SKM-1 treated with dmso at 0.1 percent for 144 hours (cell line): Measurements from ENCODE around the gene ALMS1.
"Not testable (repeated sequence)": the region's sequence is repeated elsewhere in the genome, so short reads cannot be mapped to it uniquely, and the experiment has no call there.

Experiments used
- DNase-seq: peaks from one replicate; lab custom pipeline; 2025; ENCODE audit not compliant: unreplicated experiment; lab: John Stamatoyannopoulos, UW

ALMS1 gene

GRCh38 chr2:73386894-73387636 lies 1.4 kb downstream of the ALMS1 start:
- DNase-seq: no peak

GRCh38 chr2:73402386-73403103 lies 16.9 kb downstream of the ALMS1 start:
- no peak for DNase-seq

- no peak for DNase-seq
Observed at GRCh38 chr2:73403237-73403636, 17.6 kb downstream of the ALMS1 start.

DNA sequence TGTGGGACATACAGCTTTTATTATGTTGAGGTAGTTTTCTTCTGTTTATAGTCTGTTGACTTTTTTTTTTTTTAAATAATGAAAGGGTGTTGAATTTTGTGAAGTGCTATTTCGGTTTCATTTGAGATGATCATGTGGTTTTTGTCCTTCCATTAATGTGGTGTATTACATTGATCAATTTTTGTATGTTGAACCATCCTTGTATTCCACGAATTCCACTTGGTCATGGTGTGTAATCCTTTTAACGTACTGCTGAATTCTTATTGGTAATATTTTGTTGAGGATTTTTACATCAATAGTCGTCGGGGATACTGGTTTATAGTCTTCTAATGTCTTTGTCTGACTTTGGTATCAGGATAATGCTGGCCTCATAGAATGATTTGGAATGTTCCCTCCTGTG lies 18.8 kb downstream of the ALMS1 start:
- DNase-seq: no peak

- DNase-seq: no peak
Observed at GRCh38 chr2:73406996-73407395, 21.4 kb downstream of the ALMS1 start.

DNA sequence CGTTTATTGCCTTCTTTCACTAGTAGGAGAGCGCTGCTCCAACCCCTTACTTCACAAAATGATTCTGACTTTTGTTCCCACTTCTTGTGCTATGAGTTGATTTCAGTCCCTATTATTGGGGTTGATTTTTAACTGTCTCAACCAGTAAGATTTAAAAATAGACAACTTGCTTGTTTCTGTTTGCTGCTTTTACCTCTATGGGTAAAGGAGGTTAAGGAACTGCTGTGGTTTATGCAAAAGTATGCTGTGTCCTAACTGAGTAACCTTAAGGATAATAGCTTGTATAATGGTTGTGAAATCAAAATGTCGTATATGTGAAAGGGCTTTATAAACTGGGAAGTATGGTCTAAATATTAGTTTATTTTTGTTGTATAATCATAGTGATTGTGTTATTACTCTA lies 22.6 kb downstream of the ALMS1 start:
- no peak for DNase-seq

GRCh38 chr2:73414696-73415095 lies 29.1 kb downstream of the ALMS1 start:
- no peak for DNase-seq

DNA sequence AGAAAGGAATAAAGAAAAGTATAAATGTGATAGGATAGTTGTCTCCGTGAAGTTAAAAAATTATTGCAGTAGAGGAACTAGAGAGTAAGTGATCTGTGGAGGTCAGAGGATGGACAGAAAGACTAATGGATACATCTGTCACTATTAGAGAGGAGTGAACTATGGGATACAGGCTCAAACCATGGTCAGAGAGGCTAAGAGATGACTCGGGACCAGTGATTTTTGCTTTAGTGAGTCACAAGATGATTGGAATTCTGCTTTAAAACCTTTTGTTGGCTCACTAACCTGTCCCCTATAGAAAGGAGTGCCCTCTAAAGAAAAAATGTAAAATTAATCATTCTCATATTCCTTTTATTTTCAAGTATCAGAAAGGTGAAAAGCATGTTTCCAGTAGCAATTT lies 30.3 kb downstream of the ALMS1 start:
- no peak for DNase-seq

- no peak for DNase-seq
Observed at GRCh38 chr2:73418343-73418742, 32.7 kb downstream of the ALMS1 start.

GRCh38 chr2:73423913-73424312 lies 38.3 kb downstream of the ALMS1 start:
- no peak for DNase-seq

DNA sequence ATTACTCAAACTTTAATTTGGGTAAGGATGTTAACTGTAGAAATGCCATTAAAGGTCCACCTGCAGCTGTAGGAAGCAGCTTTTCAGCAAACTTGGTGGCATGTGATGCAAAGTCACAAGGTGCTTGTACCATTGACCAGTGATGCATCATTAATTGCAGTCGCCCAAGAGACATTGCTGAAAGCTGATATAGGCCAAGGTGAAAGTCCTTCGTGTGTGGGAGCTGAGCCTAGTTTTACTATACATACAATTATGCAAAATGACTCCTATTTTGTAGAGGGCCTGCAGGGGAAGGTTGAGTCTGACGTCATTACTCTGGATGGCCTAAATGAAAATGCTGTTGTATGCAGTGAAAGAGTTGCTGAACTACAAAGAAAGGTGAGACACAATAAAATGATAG lies 40.5 kb downstream of the ALMS1 start:
- no peak for DNase-seq

GRCh38 chr2:73436019-73436418 lies 50.4 kb downstream of the ALMS1 start:
- DNase-seq: no peak

DNA sequence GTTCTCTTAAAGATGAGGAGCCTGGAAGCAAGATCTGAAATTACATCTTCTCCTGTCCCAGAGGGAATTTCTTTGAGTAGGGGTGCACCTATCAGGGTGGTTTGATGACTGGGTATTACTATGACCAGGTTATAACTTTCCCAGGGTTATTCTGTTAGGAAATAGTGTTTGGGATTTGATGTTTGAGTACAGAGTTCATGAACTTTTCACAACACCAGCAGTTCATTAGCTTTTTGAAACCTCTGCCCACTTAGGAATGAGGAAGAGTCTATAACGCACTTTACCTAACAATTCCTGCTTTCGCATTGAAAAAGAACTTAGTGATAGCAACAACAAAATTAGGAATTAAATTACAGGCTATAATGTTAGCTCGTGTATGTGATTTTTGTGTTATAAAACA lies 58.6 kb downstream of the ALMS1 start:
- DNase-seq: no peak

GRCh38 chr2:73448856-73449255 lies 63.2 kb downstream of the ALMS1 start:
- DNase-seq: no peak

- DNase-seq: no peak
Observed at GRCh38 chr2:73449404-73449803, 63.8 kb downstream of the ALMS1 start.

DNA sequence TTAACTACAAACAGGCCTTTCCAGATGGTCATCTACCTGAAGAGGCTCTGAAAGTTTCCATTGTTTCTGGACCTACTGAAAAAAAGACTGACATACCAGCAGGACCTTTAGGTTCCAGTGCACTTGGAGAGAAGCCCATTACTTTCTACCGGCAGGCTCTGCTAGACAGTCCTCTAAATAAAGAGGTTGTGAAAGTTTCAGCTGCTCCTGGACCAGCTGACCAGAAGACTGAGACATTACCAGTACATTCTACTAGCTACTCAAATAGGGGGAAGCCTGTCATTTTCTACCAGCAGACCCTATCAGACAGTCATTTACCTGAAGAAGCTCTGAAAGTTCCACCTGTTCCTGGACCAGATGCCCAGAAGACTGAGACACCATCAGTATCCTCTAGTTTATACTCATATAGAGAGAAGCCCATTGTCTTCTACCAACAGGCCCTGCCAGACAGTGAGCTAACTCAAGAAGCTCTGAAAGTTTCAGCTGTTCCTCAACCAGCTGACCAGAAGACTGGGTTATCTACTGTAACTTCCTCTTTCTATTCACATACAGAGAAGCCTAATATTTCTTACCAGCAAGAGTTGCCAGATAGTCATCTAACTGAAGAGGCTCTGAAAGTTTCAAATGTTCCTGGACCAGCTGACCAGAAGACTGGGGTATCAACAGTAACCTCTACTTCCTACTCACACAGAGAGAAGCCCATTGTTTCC lies 65.8 kb downstream of the ALMS1 start:
- peak; percentile 27 for DNase-seq

DNA sequence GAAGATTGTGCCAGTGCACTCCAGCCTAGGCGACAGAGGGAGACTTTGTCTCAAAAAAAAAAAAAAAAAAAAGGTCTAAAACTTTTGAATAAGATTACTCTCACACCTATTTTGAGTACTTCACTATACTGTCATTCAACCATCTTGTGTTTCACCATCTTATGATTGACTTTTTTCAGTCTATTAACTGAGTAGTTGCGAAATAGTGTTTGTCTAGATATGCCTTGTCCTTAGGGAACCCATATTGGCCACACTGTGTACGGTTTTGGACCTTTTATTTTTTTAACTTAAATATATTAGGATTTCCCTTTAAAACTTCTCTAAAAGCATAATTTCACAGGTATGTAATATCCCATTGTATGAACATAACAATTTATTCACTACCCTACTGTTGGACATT lies 72.3 kb downstream of the ALMS1 start:
- no peak for DNase-seq

DNA sequence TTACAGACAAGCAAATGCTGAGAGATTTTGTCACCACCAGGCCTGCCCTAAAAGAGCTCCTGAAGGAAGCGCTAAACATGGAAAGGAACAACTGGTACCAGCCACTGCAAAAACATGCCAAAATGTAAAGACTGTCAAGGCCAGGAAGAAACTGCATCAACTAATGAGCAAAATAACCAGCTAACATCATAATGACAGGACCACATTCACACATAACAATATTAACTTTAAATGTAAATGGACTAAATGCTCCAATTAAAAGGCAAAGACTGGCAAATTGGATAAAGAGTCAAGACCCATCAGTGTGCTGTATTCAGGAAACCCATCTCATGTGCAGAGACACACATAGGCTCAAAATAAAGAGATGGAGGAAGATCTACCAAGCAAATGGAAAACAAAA lies 76.8 kb downstream of the ALMS1 start:
- not testable (repeated sequence) for DNase-seq

- no peak for DNase-seq
Observed at GRCh38 chr2:73468376-73468775, 82.7 kb downstream of the ALMS1 start.

DNA sequence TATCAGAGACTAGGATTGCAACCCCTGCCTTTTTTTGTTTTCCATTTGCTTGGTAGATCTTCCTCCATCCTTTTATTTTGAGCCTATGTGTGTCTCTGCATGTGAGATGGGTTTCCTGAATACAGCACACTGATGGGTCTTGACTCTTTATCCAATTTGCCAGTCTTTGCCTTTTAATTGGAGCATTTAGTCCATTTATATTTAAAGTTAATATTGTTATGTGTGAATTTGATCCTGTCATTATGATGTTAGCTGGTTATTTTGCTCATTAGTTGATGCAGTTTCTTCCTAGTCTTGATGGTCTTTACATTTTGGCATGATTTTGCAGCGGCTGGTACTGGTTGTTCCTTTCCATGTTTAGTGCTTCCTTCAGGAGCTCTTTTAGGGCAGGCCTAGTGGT lies 98.2 kb downstream of the ALMS1 start:
- DNase-seq: not testable (repeated sequence)

GRCh38 chr2:73487112-73487657 lies 101.5 kb downstream of the ALMS1 start:
- DNase-seq: no peak

DNA sequence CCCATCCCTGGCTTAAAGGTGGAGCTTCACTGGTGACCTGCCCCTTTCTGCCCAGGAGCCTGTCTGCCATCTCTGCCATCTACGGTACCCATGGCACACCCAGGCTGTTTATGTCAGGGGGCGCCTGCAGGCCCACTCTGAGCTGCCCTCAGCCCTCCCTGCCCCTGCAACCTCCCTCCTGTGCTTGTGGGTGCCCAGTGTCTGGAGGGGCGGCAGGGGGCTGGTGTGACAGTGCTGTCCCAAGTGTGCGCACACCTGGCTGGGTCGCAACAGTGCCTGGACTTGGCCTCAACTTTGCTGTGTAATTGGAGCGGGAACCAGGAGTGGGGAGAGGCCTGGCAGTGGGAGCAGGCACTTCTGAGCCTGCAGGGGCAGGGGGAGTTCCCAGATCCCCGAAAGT lies 102.4 kb downstream of the ALMS1 start:
- no peak for DNase-seq
